GM18519 (cell line): ENCODE measurements around the gene TMEM117.
A peak's percentile ranks its signal among the peaks of the same experiment; 100 is the strongest.

Source experiments
- ATAC-seq: cut with Tn5 transposase; IDR thresholded peaks from one replicate; pipeline ENCODE4 v1.9.1; 2021; ENCODE audit warnings: mild to moderate bottlenecking, moderate library complexity; ENCODE audit not compliant: unreplicated experiment, low FRiP score

The TMEM117 gene

GRCh38 chr12:43937947-43938346 is 102.1 kb downstream of the TMEM117 start:
- no peak for ATAC-seq

DNA sequence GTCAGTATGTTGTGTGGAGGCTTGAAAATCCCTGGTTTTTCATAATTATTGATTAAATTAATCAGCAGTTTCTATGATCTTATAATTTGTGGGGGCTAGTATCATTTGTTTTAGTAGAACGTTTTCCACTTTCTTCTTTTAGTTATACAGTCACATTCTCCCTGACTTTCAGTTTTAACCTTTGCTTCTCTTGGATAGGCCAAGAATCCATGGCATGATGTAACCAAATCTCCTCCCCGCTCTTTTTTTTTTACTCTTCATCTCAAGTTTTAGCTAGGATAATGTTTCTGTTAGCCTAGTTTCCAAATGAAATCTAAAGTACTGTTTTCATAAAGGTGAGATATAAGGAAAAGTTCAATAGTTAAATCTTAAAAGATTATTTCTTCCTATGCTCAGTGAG is 106.5 kb downstream of the TMEM117 start:
- ATAC-seq, result no peak

GRCh38 chr12:43945983-43946382 is 110.1 kb downstream of the TMEM117 start:
- ATAC-seq, result no peak

DNA sequence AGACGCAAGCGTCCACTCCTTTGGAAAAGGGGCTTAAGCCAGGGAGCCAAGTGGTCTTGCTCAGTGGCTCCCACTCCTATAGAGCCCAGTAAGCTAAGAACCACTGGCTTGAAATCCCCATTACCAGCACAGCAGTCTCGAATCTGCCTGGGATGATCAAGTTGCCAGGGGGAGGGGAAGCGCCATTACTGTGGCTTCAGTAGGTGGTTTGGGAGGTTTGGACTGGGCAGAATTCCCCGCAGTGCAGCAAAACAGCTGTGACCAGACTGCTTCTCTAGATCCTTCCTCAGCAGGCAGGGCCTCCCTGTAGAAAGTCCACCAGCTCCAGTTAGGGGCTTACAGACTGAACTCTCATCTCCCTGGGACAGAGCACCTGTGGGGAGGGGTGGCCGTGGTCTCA is 115.4 kb downstream of the TMEM117 start:
- no peak for ATAC-seq

- ATAC-seq, result peak; percentile 94
Measured at GRCh38 chr12:43957732-43958372, 122.0 kb downstream of the TMEM117 start.

- ATAC-seq, result no peak
Measured at GRCh38 chr12:43964033-43964432, 128.2 kb downstream of the TMEM117 start.

- ATAC-seq, result no peak
Measured at GRCh38 chr12:43964961-43965360, 129.1 kb downstream of the TMEM117 start.

DNA sequence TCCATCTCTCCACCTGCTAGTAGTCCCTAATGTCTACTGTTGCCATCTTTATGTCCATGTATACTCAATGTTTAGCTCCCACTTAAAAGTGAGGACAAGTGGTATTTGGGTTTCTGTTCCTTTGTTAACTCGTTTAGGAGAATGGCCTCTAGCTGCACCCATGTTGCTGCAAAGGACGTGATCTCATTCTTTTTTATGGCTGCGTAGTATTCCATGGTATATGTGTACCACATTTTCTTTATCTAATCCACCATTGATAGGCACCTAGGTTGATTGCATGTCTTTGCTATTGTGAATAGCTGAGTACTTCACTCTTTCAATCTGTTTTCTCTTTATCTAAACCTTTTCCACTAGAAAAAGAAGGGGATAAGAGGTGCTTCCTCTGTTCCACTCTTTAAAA is 130.0 kb downstream of the TMEM117 start:
- no peak for ATAC-seq

DNA sequence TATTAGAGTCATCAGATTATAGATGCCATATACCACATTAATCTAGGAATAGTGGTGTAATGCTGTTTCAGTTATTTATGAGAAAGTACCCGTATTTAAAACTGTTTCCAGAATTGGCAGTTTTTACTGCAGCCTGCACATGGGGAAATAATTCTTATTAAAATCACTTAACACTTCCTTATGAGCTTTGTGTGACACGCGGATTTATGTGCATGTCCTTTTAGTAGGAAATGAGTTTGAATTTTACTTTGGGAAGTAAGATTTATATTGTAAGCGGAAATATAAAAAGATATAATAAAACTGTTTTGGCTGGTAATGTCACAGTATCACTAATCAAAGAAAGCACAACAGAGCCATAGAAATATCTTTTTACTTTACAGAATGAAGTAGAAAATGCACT is 132.9 kb downstream of the TMEM117 start:
- no peak for ATAC-seq

GRCh38 chr12:43969882-43970281 is 134.0 kb downstream of the TMEM117 start:
- ATAC-seq, result no peak

DNA sequence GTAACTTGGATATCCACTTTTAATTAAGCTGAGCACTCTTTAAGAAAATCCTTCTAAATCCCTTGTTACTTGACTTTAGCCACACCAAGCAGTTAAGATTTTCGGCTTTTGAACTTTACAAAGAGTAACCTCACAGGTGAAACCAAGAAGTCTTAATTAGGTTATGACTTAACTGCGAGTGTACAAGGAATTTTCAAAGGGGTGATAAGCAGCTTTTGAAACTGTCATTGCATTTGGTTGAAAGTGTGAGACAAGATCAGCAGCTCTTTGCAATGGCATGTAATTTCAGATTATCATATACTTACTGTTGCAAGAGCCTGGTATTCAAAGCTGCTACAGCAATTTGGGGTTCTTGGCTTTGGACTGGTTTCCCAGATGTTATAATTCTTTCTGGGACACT is 137.5 kb downstream of the TMEM117 start:
- no peak for ATAC-seq

- no peak for ATAC-seq
Measured at GRCh38 chr12:43973993-43974392, 138.1 kb downstream of the TMEM117 start.

DNA sequence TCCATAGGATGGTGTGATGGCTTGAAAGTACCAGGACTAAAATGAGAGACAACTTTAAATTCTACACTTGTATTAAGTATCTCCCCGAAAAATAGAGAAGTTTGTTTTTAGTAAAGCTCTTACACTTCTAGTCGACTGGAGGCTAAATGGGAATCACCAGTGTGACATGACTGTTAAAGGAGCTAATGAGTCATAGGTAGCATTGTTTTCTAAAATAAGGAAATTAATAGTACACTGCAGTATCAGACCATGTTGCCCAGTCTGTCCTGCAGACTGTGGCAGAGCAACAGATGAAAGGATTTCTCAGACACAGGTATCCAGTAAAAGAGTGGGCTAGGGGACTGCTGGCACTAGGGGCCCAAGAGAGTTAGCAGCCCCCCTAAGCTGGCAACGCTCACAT is 140.1 kb downstream of the TMEM117 start:
- ATAC-seq, result no peak

- ATAC-seq, result no peak
Measured at GRCh38 chr12:43978556-43978955, 142.7 kb downstream of the TMEM117 start.

GRCh38 chr12:43979450-43979849 is 143.6 kb downstream of the TMEM117 start:
- no peak for ATAC-seq

GRCh38 chr12:43980627-43981191 is 144.8 kb downstream of the TMEM117 start:
- ATAC-seq, result no peak

GRCh38 chr12:43981726-43982125 is 145.8 kb downstream of the TMEM117 start:
- no peak for ATAC-seq

DNA sequence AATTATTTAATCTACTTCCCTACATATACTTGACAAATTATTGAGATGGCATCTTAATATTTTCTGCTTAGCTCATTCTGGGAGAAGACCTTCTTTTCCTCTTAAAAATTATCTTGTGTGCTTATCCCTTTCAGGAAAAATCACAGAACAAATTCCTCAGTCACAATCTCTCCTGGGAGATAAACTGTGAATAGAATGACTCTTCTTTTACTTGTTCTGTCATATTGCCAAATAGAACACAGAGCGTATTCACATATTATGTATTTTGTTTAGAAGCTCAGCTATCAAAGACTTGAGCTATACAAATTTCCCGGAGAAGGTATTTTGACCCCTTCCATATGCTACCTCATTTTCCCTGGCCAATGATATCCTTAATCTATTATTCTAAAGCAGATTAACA is 146.7 kb downstream of the TMEM117 start:
- ATAC-seq, result no peak

- peak; percentile 95 for ATAC-seq
Measured at GRCh38 chr12:43988838-43989560, 153.1 kb downstream of the TMEM117 start.

DNA sequence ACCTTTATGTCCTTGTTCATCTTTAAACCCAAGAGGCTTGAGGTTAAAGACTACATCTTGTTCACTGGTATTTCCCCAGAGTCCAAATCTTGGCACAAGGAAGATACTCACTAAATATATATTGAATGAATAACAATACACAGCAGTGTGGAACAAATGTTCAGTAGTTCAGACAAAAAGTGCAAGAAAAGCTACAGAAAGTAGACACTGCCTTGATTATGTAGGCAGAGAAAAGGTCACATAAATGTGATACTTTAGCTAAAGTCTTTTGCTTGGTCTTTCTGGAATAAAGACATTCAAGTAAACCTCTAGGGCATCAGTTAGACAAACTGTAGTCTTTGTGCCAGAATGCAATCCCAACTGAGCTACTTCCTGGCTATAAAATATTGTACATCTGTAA is 157.0 kb downstream of the TMEM117 start:
- no peak for ATAC-seq

GRCh38 chr12:44000309-44000952 is 164.6 kb downstream of the TMEM117 start:
- peak; percentile 90 for ATAC-seq
